ENCODE measurements around the gene ABCC8. TPM values are rescaled to one million over a fixed set of nuclear protein-coding genes. Genes with fewer than 3 reads are reported as not detected.

ABCC8 gene
- total and polyA plus RNA-seq, 2 of the 8 experiments (the other 6 are each of a cell fraction or from before 2014, with no cell fraction given): 3.7 to 4.9 TPM

DNA sequence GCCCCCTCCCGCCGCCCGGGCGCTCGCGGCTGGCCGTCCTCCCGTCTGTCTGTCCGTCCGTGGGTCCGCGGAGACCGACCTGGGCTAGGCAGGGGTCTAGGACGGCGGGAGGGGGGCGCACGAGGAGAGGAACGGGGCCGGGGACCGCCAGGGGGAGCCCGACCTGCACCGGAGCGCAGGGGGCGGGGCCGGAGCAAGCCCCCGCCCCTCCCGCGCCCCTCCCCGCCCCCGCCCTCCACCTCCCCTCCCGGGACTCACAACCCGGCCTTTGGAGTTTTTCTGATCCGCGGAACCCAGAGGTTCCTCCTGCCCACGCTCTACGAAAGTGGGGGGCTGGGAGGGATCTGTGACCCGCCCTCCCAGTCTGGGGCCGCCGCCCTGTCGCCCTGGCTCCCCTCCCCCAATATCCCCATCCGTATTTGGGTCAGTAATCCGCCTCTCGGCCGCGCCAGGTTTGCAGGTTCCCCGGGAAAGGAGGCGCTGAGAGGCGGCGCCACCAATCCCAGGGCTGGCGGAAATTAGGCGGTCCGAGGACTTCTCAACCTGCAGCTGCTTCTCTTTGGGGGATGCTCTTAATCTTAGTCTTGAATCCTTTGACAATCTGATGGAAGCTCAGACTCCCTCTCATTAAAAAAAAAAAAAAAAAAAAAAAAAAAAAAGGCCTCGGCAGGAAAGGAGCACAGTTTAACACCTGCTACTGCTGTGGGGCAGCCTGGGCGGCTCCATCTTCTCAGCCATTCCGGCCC is 87.3 kb downstream of the ABCC8 start:
- Histone ChIP-seq H2BK12ac (ENCODE audit: low read depth, low read length) (no peak overlapping the region), H3K56ac (replicated peaks; ENCODE audit: insufficient read length, low read depth, low read length) (no peak overlapping the region), H3K23ac (ENCODE audit: insufficient read length) (no peak overlapping the region), H3K36me3 (ENCODE audit: control insufficient read depth in 2 of 4, insufficient read depth in 4 of 4, low read length in 3 of 4) (no peaks in the 10 kb centered on the region), H3K79me1 (ENCODE audit: low read depth, low read length) (no peaks in the 10 kb centered on the region; the same call in 1 of the 2 replicates), H4K91ac (replicated peaks; ENCODE audit: insufficient read length, low read length) (peak overlapping the region; percentile 66), H3K23me2 (ENCODE audit: low read depth, low read length) (no peaks in the 10 kb centered on the region), H4K20me1 (replicated peaks in 1 of 2; ENCODE audit: control insufficient read depth in 1 of 2, insufficient read depth in 2 of 2, low read length in 2 of 2) (peaks cover 0 to 5% of the 10 kb centered on the region in 2 experiments), H2AFZ (ENCODE audit: low read length) (peak overlapping the region; percentile 11; the same call in 1 of the 2 replicates), H2AK5ac (ENCODE audit: low read depth, low read length) (no peak overlapping the region), H3K9me3 (ENCODE audit: insufficient read depth in 2 of 2, low read depth in 1 of 2, low read length in 1 of 2) (no peaks in the 10 kb centered on the region), H3K4me1 (replicated peaks in 1 of 4; ENCODE audit: control insufficient read depth in 3 of 4, insufficient read depth in 4 of 4, low read length in 3 of 4) (peaks cover 0 to 9% (median 2%) of the 10 kb centered on the region in 4 experiments; a peak in 3 of 7 replicates), H3K9ac (replicated peaks in 1 of 4; ENCODE audit: extremely low read depth in 1 of 4, low read depth in 3 of 4, low read length in 3 of 4) (no peak overlapping the region), H3K4me2 (ENCODE audit: insufficient read depth in 1 of 2, low read depth in 2 of 2, low read length in 2 of 2) (peak overlapping the region; percentile 68 to 71), H3K79me2 (ENCODE audit: control insufficient read depth in 1 of 2, insufficient read depth in 2 of 2, low read length in 2 of 2) (no peaks in the 10 kb centered on the region), H3K27ac (ENCODE audit: low read depth, low read length) (no peak overlapping the region), H3K4ac (replicated peaks; ENCODE audit: insufficient read length, low read depth, low read length) (no peak overlapping the region), H3K27me3 (replicated peaks in 1 of 4; ENCODE audit: control insufficient read depth in 3 of 4, extremely low read depth in 1 of 4, insufficient read depth in 3 of 4, low read length in 3 of 4) (peaks cover 0 to 7% (median 0%) of the 10 kb centered on the region in 4 experiments; a peak in 4 of 7 replicates), H3K18ac (ENCODE audit: extremely low read depth, low read length) (no peak overlapping the region; the same call in 1 of the 2 replicates), H3K4me3 (ENCODE audit: extremely low read depth in 1 of 4, insufficient read depth in 2 of 4, low read depth in 3 of 4, low read length in 4 of 4) (peak overlapping the region; percentile 51 to 80 (median 60)), H2BK20ac (ENCODE audit: low read length) (no peak overlapping the region), H2BK15ac (ENCODE audit: low read length) (no peak overlapping the region), H4K8ac (ENCODE audit: extremely low read depth, insufficient read depth, low read length) (peak overlapping the region; percentile 58), H3K14ac (ENCODE audit: insufficient read length) (no peak overlapping the region), H4K5ac (ENCODE audit: insufficient read length, low read depth, low read length) (peak overlapping the region; percentile 9), H2BK120ac (replicated peaks; ENCODE audit: low read depth, low read length) (no peak overlapping the region), H2BK5ac (ENCODE audit: low read depth, low read length) (no peak overlapping the region; the same call in 1 of the 2 replicates)
- 10% methylated on average over 34 of the region's 55 CpGs; no CpG with 5 or more reads in 1 of the 2 experiments for WGBS, 2 experiments (ENCODE audit: extremely low coverage in 1 of 2, insufficient coverage in 1 of 2, insufficient read length in 1 of 2, insufficient replicate concordance in 2 of 2, low coverage in 1 of 2, low lambda C conversion rate in 2 of 2, missing lambda C conversion rate in 1 of 2)
- POLR2A ChIA-PET (ENCODE audit: partially characterized antibody): interaction anchor here (1.4 to 2.2 kb wide), 2 partner anchors 12 to 86 kb away, joined by 4 to 6 read pairs; no protein-coding TSS in a partner anchor
- no peak for FAIRE-seq
- CTCF ChIA-PET (ENCODE audit: partially characterized antibody): interaction anchor here (0.5 to 38.8 kb wide), 28 partner anchors 8 to 184 kb away, joined by 3 to 1414 read pairs (median 4); partner anchors contain the start of genes ABCC8 and USH1C
- DNase-seq (ENCODE audit: low read depth in 1 of 2, low spot score in 2 of 2): peak; percentile 53 to 92
- TF ChIP-seq JUN (IDR thresholded peaks at IDR 0.05; ENCODE audit: low read depth, low read length): no peak
- TF ChIP-seq POLR2AphosphoS5 (IDR thresholded peaks at IDR 0.05; ENCODE audit: low read depth, low read length): no peak
- TF ChIP-seq SUZ12 (IDR thresholded peaks at IDR 0.05; ENCODE audit: low read length): no peak
- TF ChIP-seq, protein P1, sequence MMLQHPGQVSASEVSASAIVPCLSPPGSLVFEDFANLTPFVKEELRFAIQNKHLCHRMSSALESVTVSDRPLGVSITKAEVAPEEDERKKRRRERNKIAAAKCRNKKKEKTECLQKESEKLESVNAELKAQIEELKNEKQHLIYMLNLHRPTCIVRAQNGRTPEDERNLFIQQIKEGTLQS (IDR thresholded peaks at IDR 0.05; ENCODE audit: insufficient read depth, low read depth, low read length): no peak
- TF ChIP-seq CBX8 (IDR thresholded peaks at IDR 0.05; ENCODE audit: borderline replicate concordance, low read depth, low read length): no peak
- peak; percentile 26 to 43; a peak in 3 of 4 replicates for TF ChIP-seq RAD21 (IDR thresholded peaks at IDR 0.05 in 1 of 2, conservative IDR thresholded peaks at IDR 0.05 in 1 of 2; ENCODE audit: low read depth in 2 of 2, low read length in 2 of 2)
- no peak for TF ChIP-seq HDAC6 (IDR thresholded peaks at IDR 0.05; ENCODE audit: low read depth, low read length)
- no peak for TF ChIP-seq GABPA (IDR thresholded peaks at IDR 0.05; ENCODE audit: borderline replicate concordance, insufficient read depth, low read length)
- TF ChIP-seq GTF2F1 (IDR thresholded peaks at IDR 0.05; ENCODE audit: borderline replicate concordance, low read depth, low read length): no peak
- no peak for TF ChIP-seq RXRA (IDR thresholded peaks at IDR 0.05; ENCODE audit: insufficient read depth, low read depth, low read length)
